Measurements from ENCODE around the gene PTPRN2. TPM values are rescaled to one million over a fixed set of nuclear protein-coding genes. Genes with fewer than 3 reads are reported as not detected.
"Not testable (repeated sequence)": the region's sequence is repeated elsewhere in the genome, so short reads cannot be mapped to it uniquely, and the experiment has no call there.

The PTPRN2 gene
- polyA plus RNA-seq, 3 donors: 6.8 to 7.9 (median 7.2) TPM

GRCh38 chr7:158430308-158431034, 157.2 kb downstream of the PTPRN2 start:
- no peak for DNase-seq (ENCODE audit: low read depth in 3 of 3, low spot score in 2 of 3)

- DNase-seq (ENCODE audit: low read depth in 3 of 3, low spot score in 2 of 3): no peak
Observed at GRCh38 chr7:158428837-158429753, 158.5 kb downstream of the PTPRN2 start.

- DNase-seq (ENCODE audit: low read depth in 3 of 3, low spot score in 2 of 3): no peak
Observed at GRCh38 chr7:158428131-158428836, 159.3 kb downstream of the PTPRN2 start.

- DNase-seq (ENCODE audit: low read depth in 3 of 3, low spot score in 2 of 3): not testable (repeated sequence)
Observed at GRCh38 chr7:158425676-158426075, 161.9 kb downstream of the PTPRN2 start.

GRCh38 chr7:158424531-158424930, 163.1 kb downstream of the PTPRN2 start:
- no peak for DNase-seq (ENCODE audit: low read depth in 3 of 3, low spot score in 2 of 3)

- DNase-seq (ENCODE audit: low read depth in 3 of 3, low spot score in 2 of 3): no peak
Observed at GRCh38 chr7:158424011-158424410, 163.6 kb downstream of the PTPRN2 start.

- no peak for DNase-seq (ENCODE audit: low read depth in 3 of 3, low spot score in 2 of 3)
Observed at GRCh38 chr7:158422887-158423560, 164.6 kb downstream of the PTPRN2 start.

- no peak for DNase-seq (ENCODE audit: low read depth in 3 of 3, low spot score in 2 of 3)
Observed at GRCh38 chr7:158422196-158422886, 165.3 kb downstream of the PTPRN2 start.

- no peak for DNase-seq (ENCODE audit: low read depth in 3 of 3, low spot score in 2 of 3)
Observed at GRCh38 chr7:158421361-158421760, 166.3 kb downstream of the PTPRN2 start.

GRCh38 chr7:158420591-158421340, 166.9 kb downstream of the PTPRN2 start:
- DNase-seq (ENCODE audit: low read depth in 3 of 3, low spot score in 2 of 3): no peak

GRCh38 chr7:158419238-158419785, 168.3 kb downstream of the PTPRN2 start:
- no peak for DNase-seq (ENCODE audit: low read depth in 3 of 3, low spot score in 2 of 3)

GRCh38 chr7:158418395-158418794, 169.2 kb downstream of the PTPRN2 start:
- not testable (repeated sequence) for DNase-seq (ENCODE audit: low read depth in 3 of 3, low spot score in 2 of 3)

- no peak for DNase-seq (ENCODE audit: low read depth in 3 of 3, low spot score in 2 of 3)
Observed at GRCh38 chr7:158416283-158416933, 171.2 kb downstream of the PTPRN2 start.

- DNase-seq (ENCODE audit: low read depth in 3 of 3, low spot score in 2 of 3): no peak
Observed at GRCh38 chr7:158415316-158415715, 172.3 kb downstream of the PTPRN2 start.

- no peak for DNase-seq (ENCODE audit: low read depth in 3 of 3, low spot score in 2 of 3)
Observed at GRCh38 chr7:158414486-158414961, 173.1 kb downstream of the PTPRN2 start.

- DNase-seq (ENCODE audit: low read depth in 3 of 3, low spot score in 2 of 3): no peak
Observed at GRCh38 chr7:158414002-158414401, 173.6 kb downstream of the PTPRN2 start.

- no peak for DNase-seq (ENCODE audit: low read depth in 3 of 3, low spot score in 2 of 3)
Observed at GRCh38 chr7:158411232-158411950, 176.2 kb downstream of the PTPRN2 start.

- DNase-seq (ENCODE audit: low read depth in 3 of 3, low spot score in 2 of 3): no peak
Observed at GRCh38 chr7:158410720-158411119, 176.9 kb downstream of the PTPRN2 start.

All from right renal cortex interstitium (tissue), 3 donors.